Sigmoid colon (tissue), 7 donors: ENCODE results near the gene CSF2RB. TPM values are rescaled to one million over a fixed set of nuclear protein-coding genes. Genes with fewer than 3 reads are reported as not detected.
A peak's percentile ranks its signal among the peaks of the same experiment; 100 is the strongest.

Experiments used
- DNase-seq: peaks from one replicate; pipeline ENCODE4 v3.0.0-alpha.2; 2019
- H3K27ac ChIP-seq, 4 donors: fragments of 200-600 bp; sonication (generic); one replicate each; pipeline ENCODE4 v1.5.1; 2016 to 2019; ENCODE audit warnings: mild to moderate bottlenecking in 1 of 4
- H3K27me3 ChIP-seq, 3 donors: fragments of 200-600 bp; sonication (generic); one replicate each; pipeline ENCODE4 v1.5.1; 2019; ENCODE audit warnings: mild to moderate bottlenecking in 1 of 3
- H3K36me3 ChIP-seq, 4 donors: fragments of 200-600 bp; sonication (generic); one replicate each; pipeline ENCODE4 v1.5.1; 2016 to 2019
- H3K4me1 ChIP-seq, 4 donors: fragments of 200-600 bp; sonication (generic); one replicate each; pipeline ENCODE4 v1.5.1; 2017 to 2019
- H3K4me3 ChIP-seq, 4 donors: fragments of 200-600 bp; sonication (generic); one replicate each; pipeline ENCODE4 v1.5.1; 2017 to 2019; ENCODE audit warnings: mild to moderate bottlenecking in 2 of 4, moderate library complexity in 1 of 4
- H3K9me3 ChIP-seq, 4 donors: fragments of 200-600 bp in 3 of 4; sonication (generic) in 3 of 4; one replicate each; pipeline versions ENCODE4 v1.5.1 to v1.6.1; 2013 to 2019
- CTCF ChIP-seq, 4 experiments: fragments of 450-650 bp in 3 of 4; fragments of 200-600 bp in 1 of 4; IDR thresholded peaks; one replicate each; pipeline ENCODE4 v1.5.1; 2016 to 2019; ENCODE audit warnings: antibody characterized with exemption in 4 of 4, mild to moderate bottlenecking in 3 of 4, moderate library complexity in 2 of 4
- EP300 ChIP-seq, 4 donors: sonication (generic); formaldehyde crosslinking; IDR thresholded peaks; one replicate each; pipeline ENCODE4 v1.6.1; 2017; ENCODE audit warnings: antibody characterized with exemption in 4 of 4
- POLR2A ChIP-seq, 2 donors: fragments of 450-650 bp; IDR thresholded peaks; one replicate each; pipeline ENCODE4 v1.6.1; 2016; ENCODE audit warnings: antibody characterized with exemption in 2 of 2, mild to moderate bottlenecking in 2 of 2, moderate library complexity in 2 of 2
- POLR2AphosphoS5 ChIP-seq, 4 donors: sonication (generic); formaldehyde crosslinking; IDR thresholded peaks; one replicate each; pipeline ENCODE4 v1.6.1; 2017; ENCODE audit warnings: antibody characterized with exemption in 4 of 4
- WGBS, 2 donors: extraction: QIAGEN DNeasy Blood & Tissue Kit; methylation state at CpG; one replicate each; pipeline ENCODE4 v1.1.7; 2013; 5-methylcytosine and 5-hydroxymethylcytosine counted together
- intact Hi-C: fragments of 100-400 bp; cut with DNase I; formaldehyde crosslinking; loops from one replicate; pipeline ENCODE4 v1.15.1; 2023
- polyA plus RNA-seq, 3 donors: library from polyadenylated mRNA; stranded (reverse); fragments of 200-250 nt; gene quantifications; one replicate each; pipeline ENCODE4 v1.2.3, GENCODE V29; 2013
- total RNA-seq, 4 donors: library from RNA; depleted of rRNA; stranded (reverse); fragments of >200 nt; gene quantifications; one replicate each; pipeline ENCODE4 v1.1.0, GENCODE V29; 2016
- donor health status: healthy with polysubstance abuse.
- donor health status: Bipolar disorder and iron deficiency.
- donor health status: healthy.

Gene CSF2RB
- total and polyA plus RNA-seq, 7 donors, result 0.60 to 11.4 (median 3.7) TPM

- Histone ChIP-seq H3K27me3 (no peaks in the 10 kb centered on the region), H3K27ac (no peak overlapping the region), H3K9me3 (no peaks in the 10 kb centered on the region), H3K36me3 (no peaks in the 10 kb centered on the region), H3K4me3 (no peak overlapping the region), H3K4me1 (peaks cover 0 to 7% (median 6%) of the 10 kb centered on the region in 4 donors)
- 66 to 82% methylated on average over 7 of the region's 7 CpGs for WGBS, 2 donors
- no peak for TF ChIP-seq POLR2A (IDR thresholded peaks at IDR 0.05)
- TF ChIP-seq CTCF (IDR thresholded peaks at IDR 0.05), result no peak
- TF ChIP-seq POLR2AphosphoS5 (IDR thresholded peaks at IDR 0.05), result no peak
- no peak for TF ChIP-seq EP300 (IDR thresholded peaks at IDR 0.05)
- DNase-seq, result no peak
- intact Hi-C loops, result no loop called here
Observed at GRCh38 chr22:36907253-36908195, 5.9 kb upstream of the CSF2RB start.

GRCh38 chr22:36910461-36910860 lies 3.0 kb upstream of the CSF2RB start:
- H3K4me1 ChIP-seq, result peaks cover 0 to 15% (median 14%) of the 10 kb centered on the region in 4 donors
- no peak for DNase-seq
- no peak overlapping the region for H3K27ac ChIP-seq
- intact Hi-C loops, result no loop called here
- H3K9me3 ChIP-seq, result no peaks in the 10 kb centered on the region
- H3K27me3 ChIP-seq, result no peaks in the 10 kb centered on the region
- no peaks in the 10 kb centered on the region for H3K36me3 ChIP-seq
- TF ChIP-seq POLR2AphosphoS5 (IDR thresholded peaks at IDR 0.05), result no peak
- no peak for TF ChIP-seq CTCF (IDR thresholded peaks at IDR 0.05)
- TF ChIP-seq POLR2A (IDR thresholded peaks at IDR 0.05), result no peak
- no peak for TF ChIP-seq EP300 (IDR thresholded peaks at IDR 0.05)
- H3K4me3 ChIP-seq, result no peak overlapping the region

- Histone ChIP-seq H3K36me3 (no peaks in the 10 kb centered on the region), H3K9me3 (no peaks in the 10 kb centered on the region), H3K27me3 (no peaks in the 10 kb centered on the region), H3K4me3 (no peak overlapping the region), H3K4me1 (peaks cover 0 to 15% (median 14%) of the 10 kb centered on the region in 4 donors), H3K27ac (peak overlapping the region in 1 of 4 donors; percentile 21)
- 77 to 81% methylated on average over 13 of the region's 13 CpGs for WGBS, 2 donors
- no peak for DNase-seq
- TF ChIP-seq POLR2AphosphoS5 (IDR thresholded peaks at IDR 0.05), result no peak
- no peak for TF ChIP-seq EP300 (IDR thresholded peaks at IDR 0.05)
- no peak for TF ChIP-seq CTCF (IDR thresholded peaks at IDR 0.05)
- TF ChIP-seq POLR2A (IDR thresholded peaks at IDR 0.05), result no peak
- intact Hi-C loops, result no loop called here
Observed at GRCh38 chr22:36911887-36912661, 1.4 kb upstream of the CSF2RB start.

GRCh38 chr22:36912694-36913426 lies 568 bp upstream of the CSF2RB start:
- 81 to 84% methylated on average over 8 of the region's 8 CpGs for WGBS, 2 donors
- intact Hi-C loops, result no loop called here
- H3K4me3 ChIP-seq, result no peak overlapping the region
- H3K27ac ChIP-seq, result peak overlapping the region in 2 of 4 donors; percentile 21 to 62
- H3K4me1 ChIP-seq, result peaks cover 0 to 15% (median 14%) of the 10 kb centered on the region in 4 donors
- H3K36me3 ChIP-seq, result no peaks in the 10 kb centered on the region
- peak; percentile 59 for DNase-seq
- H3K27me3 ChIP-seq, result no peaks in the 10 kb centered on the region
- H3K9me3 ChIP-seq, result no peaks in the 10 kb centered on the region
- TF ChIP-seq CTCF (IDR thresholded peaks at IDR 0.05) (no peak), POLR2AphosphoS5 (IDR thresholded peaks at IDR 0.05) (no peak), EP300 (IDR thresholded peaks at IDR 0.05) (no peak), POLR2A (IDR thresholded peaks at IDR 0.05) (no peak)
